GM19099 (cell line): ENCODE results near the gene SCD5.

ENCODE experiments used
- POLR2A ChIP-seq: IDR thresholded peaks from 3 replicates; pipeline ENCODE4 v1.6.1; 2011; ENCODE audit warnings: low read depth; ENCODE audit not compliant: insufficient read length; ENCODE audit errors: extremely low read depth

Gene SCD5

GRCh38 chr4:82798168-82799005 lies at the start of gene SCD5:
SCD5 (minus strand) TSS chr4:82798796; CDS start chr4:82798537, 259 bp downstream.
- TF ChIP-seq POLR2A, result no peak

- TF ChIP-seq POLR2A, result no peak
Observed at GRCh38 chr4:82842593-82842992, 44.0 kb upstream of the SCD5 start.

DNA sequence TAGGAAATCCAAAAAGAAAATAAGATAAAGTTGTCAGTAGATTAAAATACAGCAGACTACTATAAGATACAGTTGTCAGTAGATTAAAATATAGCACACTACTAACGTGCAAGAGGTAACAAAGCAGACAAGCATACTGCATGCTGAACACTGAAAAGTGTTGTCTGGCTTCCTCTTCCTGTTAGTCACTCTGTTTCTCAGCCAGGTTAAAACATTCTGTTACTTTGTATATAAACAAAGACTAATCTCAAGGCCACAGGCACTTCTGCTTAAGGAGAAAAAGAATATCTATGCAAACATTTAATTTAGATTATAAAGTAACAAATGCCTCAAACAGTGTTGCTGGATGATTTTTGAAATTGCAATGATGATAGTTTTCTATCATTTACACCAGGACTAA lies 41.0 kb upstream of the SCD5 start:
- no peak for TF ChIP-seq POLR2A

GRCh38 chr4:82833696-82834313 lies 35.2 kb upstream of the SCD5 start:
- no peak for TF ChIP-seq POLR2A

GRCh38 chr4:82825425-82825824 lies 26.8 kb upstream of the SCD5 start:
- TF ChIP-seq POLR2A, result no peak

- TF ChIP-seq POLR2A, result no peak
Observed at GRCh38 chr4:82823062-82823461, 24.5 kb upstream of the SCD5 start.

GRCh38 chr4:82820689-82821088 lies 22.1 kb upstream of the SCD5 start:
- no peak for TF ChIP-seq POLR2A

GRCh38 chr4:82818664-82819662 lies 20.4 kb upstream of the SCD5 start:
- no peak for TF ChIP-seq POLR2A

DNA sequence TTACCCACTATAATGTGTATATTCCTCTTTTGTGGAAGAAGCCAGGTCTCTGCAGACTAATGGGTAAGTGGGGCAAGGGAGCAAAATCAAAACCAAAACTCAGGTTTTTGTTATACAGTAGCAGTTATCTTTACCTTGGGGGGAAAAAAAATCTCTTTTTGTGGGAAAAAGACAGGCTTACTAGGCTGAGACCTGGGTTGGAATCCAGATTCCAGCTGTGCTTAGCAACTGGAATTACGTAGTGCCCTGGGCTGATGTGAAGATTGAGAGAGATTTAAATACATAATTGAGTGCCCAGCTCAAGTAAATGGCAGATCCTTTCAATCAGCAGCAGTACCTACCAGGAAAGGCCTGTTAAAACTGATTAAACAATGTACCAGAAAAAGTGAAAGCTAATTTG lies 15.4 kb upstream of the SCD5 start:
- no peak for TF ChIP-seq POLR2A

DNA sequence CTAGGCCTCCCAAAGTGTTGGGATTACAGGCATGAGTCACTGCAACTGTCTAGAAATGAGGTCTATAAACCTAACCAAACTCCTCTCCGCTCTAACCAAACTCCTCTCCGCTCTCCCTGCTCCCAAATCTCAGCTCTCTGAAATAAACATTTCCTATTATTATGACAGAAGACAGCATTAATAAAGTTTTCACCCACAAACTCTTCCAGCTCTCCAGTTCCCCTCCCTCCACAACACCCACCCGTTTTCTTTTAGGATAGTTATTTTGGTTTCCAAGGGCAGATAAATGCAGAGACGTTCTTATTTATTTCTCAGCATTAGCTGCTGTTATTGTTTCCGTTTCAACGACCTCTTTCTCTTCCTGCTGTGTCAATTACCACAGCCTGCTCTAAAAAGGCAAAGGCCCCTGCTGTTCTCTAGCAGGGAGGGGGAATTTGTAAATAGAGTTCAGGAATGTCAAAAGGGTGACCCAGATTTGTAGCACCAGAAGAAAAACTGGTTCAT lies 13.3 kb upstream of the SCD5 start:
- TF ChIP-seq POLR2A, result no peak

GRCh38 chr4:82811392-82811791 lies 12.8 kb upstream of the SCD5 start:
- TF ChIP-seq POLR2A, result no peak

GRCh38 chr4:82810176-82810575 lies 11.6 kb upstream of the SCD5 start:
- no peak for TF ChIP-seq POLR2A

- no peak for TF ChIP-seq POLR2A
Observed at GRCh38 chr4:82809619-82810018, 11.0 kb upstream of the SCD5 start.

- no peak for TF ChIP-seq POLR2A
Observed at GRCh38 chr4:82803746-82804145, 5.2 kb upstream of the SCD5 start.

DNA sequence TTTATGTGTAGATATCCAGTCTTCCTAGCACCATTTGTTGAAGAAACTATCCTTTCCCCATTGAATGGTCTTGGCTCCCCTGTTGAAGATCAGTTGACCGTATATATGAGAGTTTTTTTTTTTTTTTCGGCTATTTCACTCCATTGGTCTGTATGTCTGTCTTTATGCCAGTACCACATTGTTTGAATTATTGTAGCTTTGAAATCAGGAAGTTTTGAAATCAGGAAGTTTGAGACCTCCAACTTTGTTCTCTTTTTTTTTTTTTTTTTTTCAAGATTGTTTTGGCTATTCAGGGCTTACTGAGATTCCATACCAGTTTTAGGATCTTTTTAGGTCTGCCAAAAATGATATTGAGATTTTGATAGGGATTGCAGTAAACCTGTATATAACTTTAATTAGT lies 4.3 kb upstream of the SCD5 start:
- no peak for TF ChIP-seq POLR2A
